GM10847 (cell line): ENCODE data around the gene SLX4IP.

Source experiments
- POLR2A ChIP-seq: IDR thresholded peaks from 2 replicates; pipeline ENCODE4 v1.6.1; 2011; ENCODE audit not compliant: insufficient read length; ENCODE audit errors: extremely low read depth

SLX4IP gene

GRCh38 chr20:10497283-10497682 is 62.2 kb downstream of the SLX4IP start:
- no peak for TF ChIP-seq POLR2A

DNA sequence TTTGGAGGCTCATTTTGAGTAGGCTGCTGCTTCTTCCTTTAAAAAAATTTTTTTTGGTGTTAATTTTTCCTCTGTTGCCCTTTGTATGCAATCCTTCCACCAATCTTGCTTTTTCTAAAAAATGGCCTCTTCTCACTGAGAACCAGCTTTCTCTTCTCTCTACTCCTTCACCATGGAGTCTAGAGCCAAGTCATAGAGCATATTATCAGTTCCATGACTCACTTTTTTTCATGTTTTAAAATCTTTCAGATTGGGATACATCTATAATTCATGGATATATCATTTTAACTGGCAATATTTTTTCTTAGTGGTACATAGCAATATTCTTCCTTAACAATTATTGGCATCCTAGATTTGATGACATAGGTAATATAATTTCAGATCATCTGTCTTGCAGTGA is 62.7 kb downstream of the SLX4IP start:
- TF ChIP-seq POLR2A = no peak

- no peak for TF ChIP-seq POLR2A
Observed at GRCh38 chr20:10498200-10498599, 63.1 kb downstream of the SLX4IP start.

- TF ChIP-seq POLR2A = no peak
Observed at GRCh38 chr20:10501402-10501801, 66.3 kb downstream of the SLX4IP start.

DNA sequence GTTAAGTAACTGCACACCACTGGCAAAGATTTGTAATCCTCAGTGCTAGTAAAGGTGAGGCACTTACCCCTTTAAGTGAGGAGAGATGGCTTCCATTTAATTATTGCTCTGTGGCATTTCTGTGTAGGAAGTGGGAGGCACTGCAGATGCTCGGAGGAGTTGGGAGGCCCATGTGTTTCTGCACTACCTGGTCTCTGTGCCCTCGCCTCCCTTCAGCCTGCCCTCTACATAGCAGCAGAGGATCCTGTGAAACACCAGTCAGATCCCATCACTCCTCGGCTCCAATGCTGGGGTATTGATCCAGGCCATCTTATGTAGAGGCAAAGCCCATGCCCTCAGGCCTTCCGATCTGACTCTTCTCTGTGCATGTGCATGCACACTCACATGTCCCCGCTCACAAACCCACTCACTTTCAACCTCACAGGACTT is 67.0 kb downstream of the SLX4IP start:
- no peak for TF ChIP-seq POLR2A

DNA sequence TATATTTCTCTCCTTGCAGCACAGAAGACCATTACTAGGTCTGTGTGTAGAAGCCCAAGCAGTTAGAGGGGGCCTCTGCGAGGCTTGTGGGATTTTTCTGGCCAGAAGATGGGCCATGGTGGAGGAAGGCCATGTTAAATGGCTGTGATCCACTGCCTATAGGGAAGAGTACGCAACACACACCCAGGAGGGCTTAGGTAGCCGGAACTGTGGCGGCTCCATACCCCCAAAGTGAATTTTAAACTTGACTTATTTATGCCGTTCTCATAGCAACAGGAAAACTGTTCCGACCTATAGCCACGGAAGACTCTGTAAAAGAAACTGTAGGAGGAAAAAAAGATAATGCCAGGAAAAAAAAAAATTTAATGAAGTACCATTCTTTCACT is 69.5 kb downstream of the SLX4IP start:
- TF ChIP-seq POLR2A = no peak

- no peak for TF ChIP-seq POLR2A
Observed at GRCh38 chr20:10504994-10505730, 70.1 kb downstream of the SLX4IP start.

DNA sequence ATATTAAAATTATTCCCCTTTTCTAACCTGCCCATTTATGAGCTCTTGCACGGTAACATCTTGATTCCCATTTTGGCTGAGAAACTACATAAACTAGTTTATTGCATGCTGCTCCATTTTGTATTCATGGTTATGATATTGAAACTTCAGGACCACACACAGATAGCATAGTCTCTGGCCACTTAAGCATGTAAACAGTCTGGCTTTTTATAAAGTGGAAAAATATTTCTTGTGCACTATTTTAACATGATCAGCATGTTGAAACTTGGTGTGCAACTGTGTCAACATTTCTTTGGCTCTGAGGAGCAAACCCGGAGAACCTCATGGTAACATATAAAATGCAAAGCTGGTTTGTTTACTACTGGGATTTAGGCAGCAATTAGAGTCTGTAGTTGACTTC is 70.7 kb downstream of the SLX4IP start:
- no peak for TF ChIP-seq POLR2A

DNA sequence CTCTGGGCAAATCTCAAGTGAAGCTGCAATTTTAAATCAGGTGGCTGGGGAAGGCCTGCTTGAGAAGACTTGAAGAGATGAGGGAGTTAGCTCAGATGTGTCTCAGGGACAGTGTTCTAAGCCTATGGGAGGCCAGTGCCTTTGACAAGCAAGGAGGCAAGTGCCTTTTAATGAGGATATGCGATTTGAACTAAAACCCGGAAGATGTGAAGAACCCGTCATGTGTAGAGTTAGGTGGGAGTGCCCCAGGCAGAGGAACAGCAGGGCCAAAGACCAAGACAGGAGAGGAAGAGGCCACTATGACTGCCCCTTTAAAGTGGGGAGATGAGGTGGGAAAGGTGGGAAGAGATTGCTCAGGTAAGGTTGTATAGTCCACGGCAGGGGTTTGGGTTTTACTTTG is 71.9 kb downstream of the SLX4IP start:
- TF ChIP-seq POLR2A = no peak

GRCh38 chr20:10508060-10508459 is 73.0 kb downstream of the SLX4IP start:
- TF ChIP-seq POLR2A = no peak

DNA sequence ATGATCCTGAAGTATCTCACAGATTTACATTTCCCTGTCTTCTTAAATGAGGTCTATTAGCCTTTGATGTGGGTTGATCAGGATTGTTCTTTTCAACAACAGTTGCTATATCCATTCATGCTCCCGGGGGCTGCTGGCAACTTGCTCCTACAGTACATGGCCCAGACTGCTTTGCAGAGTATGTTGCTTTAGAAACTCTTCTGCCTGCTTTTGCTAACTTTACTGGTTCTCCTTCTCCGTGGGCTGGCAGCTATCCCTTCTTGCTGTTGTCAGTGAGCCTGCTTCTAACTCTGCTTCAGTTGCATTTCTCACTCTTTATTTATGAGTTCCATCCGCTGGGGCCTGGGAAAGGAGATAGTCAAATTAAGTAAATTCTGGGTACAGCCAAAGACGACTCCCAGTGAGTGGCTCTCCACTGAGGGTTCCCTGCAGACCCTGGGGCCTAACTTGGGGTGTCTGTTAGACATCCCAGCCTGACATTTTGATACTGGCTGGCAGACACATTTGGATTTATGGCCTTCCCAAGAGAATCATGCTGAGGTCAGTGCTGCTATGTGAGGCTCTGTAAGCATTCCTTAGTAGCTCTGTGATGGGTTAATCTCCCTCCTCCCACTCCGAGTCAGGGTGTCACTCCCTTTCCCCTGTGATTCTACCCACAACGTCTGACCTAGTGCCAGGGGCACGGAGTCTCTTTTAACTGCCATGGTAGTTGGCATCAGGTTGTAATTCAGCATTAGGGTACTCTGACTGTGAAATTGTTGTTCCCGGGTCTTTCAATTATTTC is 73.6 kb downstream of the SLX4IP start:
- TF ChIP-seq POLR2A = no peak

DNA sequence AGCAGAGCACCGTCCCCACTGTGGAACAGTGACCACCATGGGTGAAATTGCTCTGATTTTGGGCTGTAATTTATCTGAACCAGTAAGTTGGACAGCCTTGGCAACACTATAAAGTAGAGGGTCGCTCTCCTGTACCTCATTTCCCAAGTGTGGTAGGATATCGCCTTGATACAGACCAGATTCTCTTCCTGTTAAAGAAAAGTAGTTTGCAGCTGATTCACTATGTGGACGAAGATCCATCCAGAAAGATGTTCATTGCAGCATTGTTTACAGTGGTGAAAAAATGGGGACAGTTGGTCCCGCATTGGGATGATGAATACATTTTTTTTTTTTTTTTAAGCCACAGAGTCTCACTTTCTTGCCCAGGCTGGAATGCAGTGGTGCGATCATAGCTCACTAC is 74.3 kb downstream of the SLX4IP start:
- TF ChIP-seq POLR2A = no peak

GRCh38 chr20:10510216-10510615 is 75.1 kb downstream of the SLX4IP start:
- no peak for TF ChIP-seq POLR2A

GRCh38 chr20:10511170-10511508 is 76.0 kb downstream of the SLX4IP start:
- TF ChIP-seq POLR2A = no peak

DNA sequence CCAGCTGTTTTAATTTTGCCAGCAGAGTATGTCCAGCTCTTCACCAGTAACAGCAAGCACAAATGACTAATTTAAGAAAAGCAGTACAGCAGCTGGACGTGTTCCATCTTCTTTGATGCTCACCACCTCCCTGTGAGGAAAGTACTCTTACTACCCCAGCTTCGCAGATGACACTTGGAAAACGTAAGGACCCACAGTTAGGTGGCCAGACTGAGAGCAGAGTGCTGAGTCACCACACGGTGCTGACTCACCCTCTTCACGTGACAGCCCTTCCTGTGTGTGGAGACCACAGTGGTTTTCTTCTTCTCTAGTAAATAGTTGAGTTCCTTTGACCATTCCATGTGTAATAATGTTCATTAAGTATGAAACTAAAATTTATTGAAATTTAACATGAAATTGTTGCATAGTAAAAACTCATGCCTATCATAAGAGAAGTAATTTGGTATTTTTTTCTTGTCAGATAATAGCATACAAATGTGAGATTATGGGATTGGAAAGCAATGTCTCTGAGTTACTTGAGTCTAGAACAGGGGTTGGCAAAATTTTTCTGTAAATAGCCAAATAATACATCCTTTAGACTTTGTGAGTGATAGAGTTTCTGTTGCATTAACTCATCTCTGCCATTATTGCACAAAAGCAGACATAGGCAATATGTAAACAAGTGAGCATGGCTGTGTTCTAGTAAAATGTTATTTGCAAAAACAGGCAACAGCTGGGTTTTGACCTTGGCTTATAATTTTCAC is 76.6 kb downstream of the SLX4IP start:
- no peak for TF ChIP-seq POLR2A

DNA sequence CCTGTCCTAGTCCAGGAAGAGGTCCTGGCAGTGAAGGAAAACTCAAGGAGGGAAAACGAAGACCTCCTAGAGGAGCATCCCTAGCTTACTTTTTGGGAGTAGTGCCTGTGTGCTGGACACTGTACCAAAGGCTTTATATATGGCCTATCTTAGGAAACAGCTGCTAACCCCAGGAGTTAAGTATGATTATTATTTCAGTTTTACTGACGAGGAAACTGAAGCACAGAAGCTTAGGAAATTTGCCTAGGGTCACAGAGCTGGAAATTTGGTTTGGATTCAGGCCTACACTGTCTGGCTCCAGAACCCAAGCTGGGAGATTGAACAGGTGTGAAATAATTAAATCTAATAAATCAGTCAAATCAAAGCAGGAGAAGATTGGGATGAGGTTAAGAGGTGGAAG is 78.0 kb downstream of the SLX4IP start:
- TF ChIP-seq POLR2A = no peak
